Mucosa of rectum (tissue), 2 donors: Measurements from ENCODE around the gene TMEM204.

Experiments
- H3K27ac ChIP-seq, 2 donors: one replicate each; pipeline ENCODE4 v1.7.0; 2013; ENCODE audit warnings: inconsistent platforms in 2 of 2, low read depth in 2 of 2, low read length in 2 of 2
- H3K27me3 ChIP-seq, 2 donors: one replicate each; pipeline ENCODE4 v1.7.0; 2013; ENCODE audit warnings: low read length in 2 of 2; ENCODE audit not compliant: control insufficient read depth in 2 of 2, insufficient read depth in 2 of 2
- H3K36me3 ChIP-seq, 2 donors: one replicate each; pipeline ENCODE4 v1.7.0; 2013; ENCODE audit warnings: low read length in 2 of 2; ENCODE audit not compliant: control insufficient read depth in 2 of 2, insufficient read depth in 2 of 2
- H3K4me1 ChIP-seq, 2 donors: one replicate each; pipeline ENCODE4 v1.7.0; 2013; ENCODE audit warnings: low read length in 2 of 2, mild to moderate bottlenecking in 1 of 2; ENCODE audit not compliant: control insufficient read depth in 2 of 2, insufficient read depth in 2 of 2
- H3K4me3 ChIP-seq, 2 donors: one replicate each; pipeline ENCODE4 v1.7.0; 2013; ENCODE audit warnings: low read length in 2 of 2
- H3K9ac ChIP-seq, 2 donors: one replicate each; pipeline ENCODE4 v1.7.0; 2013; ENCODE audit warnings: low read length in 2 of 2, low read depth in 1 of 2, mild to moderate bottlenecking in 1 of 2
- H3K9me3 ChIP-seq, 2 donors: one replicate each; pipeline ENCODE4 v1.7.0; 2013; ENCODE audit warnings: low read length in 2 of 2; ENCODE audit not compliant: control insufficient read depth in 2 of 2
- donor health status: healthy.
- donor health status: Normal muscosa, but diverticular disease.

TMEM204 gene

GRCh38 chr16:1499756-1500464, 33.6 kb upstream of the TMEM204 start:
- Histone ChIP-seq H3K27me3 (no peaks in the 10 kb centered on the region), H3K4me3 (no peak overlapping the region), H3K4me1 (no peaks in the 10 kb centered on the region), H3K9ac (no peak overlapping the region), H3K9me3 (no peaks in the 10 kb centered on the region), H3K36me3 (peaks cover 15 to 50% of the 10 kb centered on the region in 2 donors), H3K27ac (no peak overlapping the region)

DNA sequence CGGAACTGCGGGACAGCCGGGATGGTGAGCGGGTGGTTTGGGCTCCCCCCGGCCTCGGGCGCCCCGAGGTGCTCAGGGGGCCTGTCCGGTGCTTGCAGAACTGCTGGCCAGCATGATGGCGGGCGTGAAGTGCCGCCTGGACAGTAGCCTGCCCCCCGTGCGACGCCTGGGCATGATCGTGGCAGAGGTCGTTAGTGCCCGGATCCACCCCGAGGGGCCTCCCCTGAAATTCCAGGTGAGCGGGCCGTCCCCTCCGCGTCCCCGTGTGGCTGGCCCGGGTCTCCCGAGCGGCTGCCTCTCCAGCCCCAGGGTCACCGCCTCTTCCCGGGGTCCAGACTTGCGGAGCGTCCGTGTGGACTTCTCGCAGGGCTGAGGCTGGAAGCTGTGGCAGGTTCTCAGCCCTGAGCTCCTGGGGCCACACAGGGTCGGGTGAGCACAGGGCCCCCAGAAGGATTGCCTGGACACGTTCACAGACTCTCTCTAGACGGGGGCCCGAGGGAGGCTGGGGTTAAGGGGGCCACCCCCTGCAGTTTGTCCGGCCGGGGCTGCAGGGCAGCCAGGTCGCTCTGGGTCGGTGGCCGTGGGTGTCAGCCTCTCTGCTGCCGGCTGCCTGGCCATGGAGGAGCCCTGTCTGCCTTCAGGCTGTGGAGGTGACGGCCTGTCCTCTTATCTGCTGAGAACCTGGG, 32.9 kb upstream of the TMEM204 start:
- Histone ChIP-seq H3K4me1 (no peaks in the 10 kb centered on the region), H3K36me3 (peaks cover 13 to 48% of the 10 kb centered on the region in 2 donors)

DNA sequence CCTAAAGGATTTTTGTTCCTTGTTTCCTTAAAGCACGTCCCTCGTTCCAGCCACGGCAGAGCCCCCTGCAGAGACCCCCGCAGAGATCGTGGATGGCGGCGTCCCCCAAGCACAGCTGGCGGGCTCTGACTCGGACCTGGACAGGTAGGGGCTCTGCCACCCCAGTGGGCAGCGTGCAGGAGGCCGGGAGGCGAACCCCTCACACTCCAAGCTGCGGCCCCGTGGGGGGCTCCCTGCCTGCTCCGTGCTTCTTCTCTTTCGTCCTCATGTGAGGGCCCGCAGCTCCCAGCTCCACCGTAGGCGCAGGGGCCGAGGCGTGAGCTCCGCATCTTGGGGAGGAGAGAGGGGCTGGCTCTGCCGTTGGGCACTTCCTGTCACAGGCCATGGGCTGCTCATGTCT, 31.8 kb upstream of the TMEM204 start:
- Histone ChIP-seq H3K36me3 (peaks cover 12 to 47% of the 10 kb centered on the region in 2 donors), H3K27ac (no peak overlapping the region), H3K27me3 (no peaks in the 10 kb centered on the region), H3K9ac (no peak overlapping the region), H3K4me1 (no peaks in the 10 kb centered on the region), H3K9me3 (no peaks in the 10 kb centered on the region), H3K4me3 (no peak overlapping the region)

More for the DNA sequence above, 32.9 kb upstream of the TMEM204 start:
- Histone ChIP-seq H3K4me3 (no peak overlapping the region), H3K27me3 (no peaks in the 10 kb centered on the region), H3K9me3 (no peaks in the 10 kb centered on the region), H3K27ac (no peak overlapping the region), H3K9ac (no peak overlapping the region)

DNA sequence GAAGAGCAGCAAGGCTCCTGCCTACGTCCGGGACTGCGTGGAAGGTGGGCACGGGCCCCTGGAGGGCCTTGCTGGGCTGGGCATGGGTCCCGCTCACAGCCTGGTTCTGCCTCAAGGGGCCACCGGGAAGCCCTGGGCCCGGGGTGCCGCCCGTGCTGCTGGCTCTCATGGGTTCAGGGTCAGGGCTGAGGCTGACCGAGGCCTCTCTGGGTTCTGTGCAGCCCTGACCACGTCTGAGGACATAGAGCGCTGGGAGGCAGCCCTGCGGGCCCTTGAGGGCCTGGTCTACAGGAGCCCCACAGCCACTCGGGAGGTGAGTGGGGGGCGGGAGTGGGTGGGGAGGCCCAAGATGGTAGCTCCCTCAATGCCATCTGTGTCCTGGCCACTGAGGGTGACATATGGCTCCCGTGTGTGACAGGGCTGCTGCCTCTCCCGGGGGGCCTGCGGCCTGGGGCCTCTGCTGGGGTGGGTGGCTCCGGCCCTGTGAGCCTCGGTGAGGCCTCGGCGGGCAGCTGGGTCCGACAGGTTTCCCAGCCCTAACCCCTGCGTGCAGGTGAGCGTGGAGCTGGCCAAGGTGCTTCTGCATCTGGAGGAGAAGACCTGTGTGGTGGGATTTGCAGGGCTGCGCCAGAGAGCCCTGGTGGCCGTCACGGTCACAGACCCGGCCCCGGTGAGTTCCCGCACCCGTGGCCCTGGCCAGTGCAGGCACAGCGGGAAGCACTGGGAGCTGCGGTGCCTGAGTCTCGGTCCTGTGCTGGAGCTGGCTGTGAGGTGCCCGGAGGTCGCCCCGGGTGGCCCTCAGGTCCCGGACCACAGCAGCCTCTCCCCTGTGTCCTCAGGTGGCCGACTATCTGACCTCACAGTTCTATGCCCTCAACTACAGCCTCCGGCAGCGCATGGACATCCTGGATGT, 31.1 kb upstream of the TMEM204 start:
- Histone ChIP-seq H3K27ac (no peak overlapping the region), H3K4me1 (no peaks in the 10 kb centered on the region), H3K36me3 (peaks cover 6 to 40% of the 10 kb centered on the region in 2 donors), H3K9me3 (no peaks in the 10 kb centered on the region), H3K4me3 (no peak overlapping the region), H3K27me3 (no peaks in the 10 kb centered on the region), H3K9ac (no peak overlapping the region)

- Histone ChIP-seq H3K9me3 (no peaks in the 10 kb centered on the region), H3K36me3 (peaks cover 6 to 36% of the 10 kb centered on the region in 2 donors), H3K27ac (no peak overlapping the region), H3K9ac (no peak overlapping the region), H3K27me3 (no peaks in the 10 kb centered on the region), H3K4me3 (no peak overlapping the region), H3K4me1 (no peaks in the 10 kb centered on the region)
These were observed 30.1 kb upstream of the TMEM204 start for GRCh38 chr16:1503110-1503955.

GRCh38 chr16:1505073-1505844, 28.2 kb upstream of the TMEM204 start:
- Histone ChIP-seq H3K4me1 (no peaks in the 10 kb centered on the region), H3K36me3 (peaks cover 6 to 28% of the 10 kb centered on the region in 2 donors), H3K9me3 (no peaks in the 10 kb centered on the region), H3K27ac (no peak overlapping the region), H3K27me3 (no peaks in the 10 kb centered on the region), H3K4me3 (no peak overlapping the region), H3K9ac (no peak overlapping the region)

DNA sequence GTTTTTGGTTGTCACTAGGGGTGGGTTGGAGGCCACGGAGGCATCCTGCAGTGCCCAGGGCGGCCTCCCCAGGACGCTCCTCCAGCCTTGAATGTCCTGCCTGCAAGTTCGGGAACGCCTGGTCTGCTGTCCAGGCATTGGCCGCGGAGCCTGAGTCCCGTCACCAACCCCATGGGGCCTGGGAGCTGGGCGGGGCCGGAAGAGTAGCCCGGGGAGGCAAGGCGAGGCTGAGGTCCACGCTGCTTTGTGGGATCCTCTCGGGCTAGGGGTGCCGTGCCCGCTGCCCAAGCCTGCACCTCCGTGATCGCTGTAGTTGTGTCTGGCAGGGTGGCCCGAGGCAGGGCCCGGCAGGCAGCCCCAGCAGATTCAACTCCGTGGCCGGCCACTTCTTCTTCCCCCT, 27.6 kb upstream of the TMEM204 start:
- Histone ChIP-seq H3K9me3 (no peaks in the 10 kb centered on the region), H3K4me1 (no peaks in the 10 kb centered on the region), H3K27me3 (no peaks in the 10 kb centered on the region), H3K27ac (no peak overlapping the region), H3K36me3 (peaks cover 6 to 24% of the 10 kb centered on the region in 2 donors), H3K4me3 (no peak overlapping the region), H3K9ac (no peak overlapping the region)

- Histone ChIP-seq H3K9ac (no peak overlapping the region), H3K4me1 (no peaks in the 10 kb centered on the region), H3K27ac (no peak overlapping the region), H3K9me3 (no peaks in the 10 kb centered on the region), H3K4me3 (no peak overlapping the region), H3K36me3 (peaks cover 8 to 17% of the 10 kb centered on the region in 2 donors), H3K27me3 (no peaks in the 10 kb centered on the region)
These were observed 26.8 kb upstream of the TMEM204 start for GRCh38 chr16:1506494-1507213.
